NCI-H460 (cell line): Measurements from ENCODE around the gene EXOC1. TPM values are rescaled to one million over a fixed set of nuclear protein-coding genes. Genes with fewer than 3 reads are reported as not detected.
"Not testable (repeated sequence)": the region's sequence is repeated elsewhere in the genome, so short reads cannot be mapped to it uniquely, and the experiment has no call there.

Experiments used
- DNase-seq: peaks from one replicate; pipeline ENCODE4 v3.0.0-alpha.2; 2016; ENCODE audit warnings: low read depth; ENCODE audit errors: extremely low read depth
- polyA plus RNA-seq: library from polyadenylated mRNA; depleted of rRNA; stranded (reverse); fragments of >200 nt; gene quantifications from 2 replicates; pipeline ENCODE4 v1.2.3, GENCODE V29; 2014; cell fraction: nucleus; rRNA removed
- total RNA-seq: library from RNA; depleted of rRNA; stranded (reverse); fragments of >200 nt; shearing (Covaris generic); gene quantifications from 2 replicates; pipeline ENCODE4 v1.2.3, GENCODE V29; 2014; rRNA removed

The EXOC1 gene
- 30.2 and 40.9 TPM in 2 replicates for total RNA-seq
- polyA plus RNA-seq = 40.9 and 56.3 TPM in 2 replicates

GRCh38 chr4:55853484-55854046, at the start of gene EXOC1:
TSS of gene EXOC1 (plus strand) at chr4:55853648. CDS start at chr4:55858324, 4,676 bp downstream.
- DNase-seq = peak; percentile 93

- DNase-seq = no peak
Measured at GRCh38 chr4:55807556-55807955, 45.9 kb upstream of the EXOC1 start.

- DNase-seq = no peak
Measured at GRCh38 chr4:55808186-55808585, 45.3 kb upstream of the EXOC1 start.

GRCh38 chr4:55808632-55809031, 44.8 kb upstream of the EXOC1 start:
- no peak for DNase-seq

- DNase-seq = no peak
Measured at GRCh38 chr4:55817691-55818090, 35.8 kb upstream of the EXOC1 start.

GRCh38 chr4:55819634-55820033, 33.8 kb upstream of the EXOC1 start, which contains the start of gene EXOC1L:
TSS of gene EXOC1L (plus strand) at chr4:55819790. CDS start at chr4:55820027, 237 bp downstream.
- DNase-seq = no peak

GRCh38 chr4:55820279-55820678, 33.2 kb upstream of the EXOC1 start:
- DNase-seq = no peak

- no peak for DNase-seq
Measured at GRCh38 chr4:55822329-55822728, 31.1 kb upstream of the EXOC1 start.

GRCh38 chr4:55824865-55825264, 28.6 kb upstream of the EXOC1 start:
- no peak for DNase-seq

GRCh38 chr4:55826986-55827385, 26.5 kb upstream of the EXOC1 start:
- no peak for DNase-seq

GRCh38 chr4:55827582-55827981, 25.9 kb upstream of the EXOC1 start:
- no peak for DNase-seq

- no peak for DNase-seq
Measured at GRCh38 chr4:55830048-55830447, 23.4 kb upstream of the EXOC1 start.

GRCh38 chr4:55830716-55831115, 22.7 kb upstream of the EXOC1 start:
- no peak for DNase-seq

- no peak for DNase-seq
Measured at GRCh38 chr4:55834086-55834795, 19.2 kb upstream of the EXOC1 start.

GRCh38 chr4:55837903-55838302, 15.5 kb upstream of the EXOC1 start:
- DNase-seq = no peak

- no peak for DNase-seq
Measured at GRCh38 chr4:55838356-55838755, 15.1 kb upstream of the EXOC1 start.

GRCh38 chr4:55838952-55839351, 14.5 kb upstream of the EXOC1 start:
- DNase-seq = no peak

GRCh38 chr4:55840956-55841355, 12.5 kb upstream of the EXOC1 start:
- DNase-seq = no peak

- not testable (repeated sequence) for DNase-seq
Measured at GRCh38 chr4:55841373-55842239, 11.8 kb upstream of the EXOC1 start.

GRCh38 chr4:55842312-55842711, 11.1 kb upstream of the EXOC1 start:
- DNase-seq = not testable (repeated sequence)

GRCh38 chr4:55849724-55850123, 3.7 kb upstream of the EXOC1 start:
- DNase-seq = no peak
